PFSK-1 (cell line): ENCODE data around the gene CFAP298.

Source experiments
- POLR2AphosphoS5 ChIP-seq: IDR thresholded peaks from 2 replicates; pipeline ENCODE4 v1.6.1; 2012; ENCODE audit warnings: low read depth, mild to moderate bottlenecking, control low read depth, low read length, moderate library complexity
- SIN3A ChIP-seq: IDR thresholded peaks from 2 replicates; pipeline ENCODE4 v1.6.1; 2012; ENCODE audit warnings: mild to moderate bottlenecking, low read length, moderate library complexity, borderline replicate concordance; ENCODE audit not compliant: insufficient read depth
- TAF1 ChIP-seq: IDR thresholded peaks from 2 replicates; pipeline ENCODE4 v1.6.1; 2012; ENCODE audit warnings: low read length, control low read depth, borderline replicate concordance; ENCODE audit not compliant: insufficient read depth
- TF ChIP-seq, protein P1 (sequence below), 2 experiments: IDR thresholded peaks; 2 replicates each; pipeline versions ENCODE4 v1.6.1 to v1.8.0; 2011 to 2012; ENCODE audit warnings: low read depth in 2 of 2, low read length in 2 of 2, control low read depth in 1 of 2, inconsistent platforms in 1 of 2, mild to moderate bottlenecking in 1 of 2, moderate library complexity in 1 of 2; ENCODE audit not compliant: insufficient read depth in 1 of 2

DNA sequence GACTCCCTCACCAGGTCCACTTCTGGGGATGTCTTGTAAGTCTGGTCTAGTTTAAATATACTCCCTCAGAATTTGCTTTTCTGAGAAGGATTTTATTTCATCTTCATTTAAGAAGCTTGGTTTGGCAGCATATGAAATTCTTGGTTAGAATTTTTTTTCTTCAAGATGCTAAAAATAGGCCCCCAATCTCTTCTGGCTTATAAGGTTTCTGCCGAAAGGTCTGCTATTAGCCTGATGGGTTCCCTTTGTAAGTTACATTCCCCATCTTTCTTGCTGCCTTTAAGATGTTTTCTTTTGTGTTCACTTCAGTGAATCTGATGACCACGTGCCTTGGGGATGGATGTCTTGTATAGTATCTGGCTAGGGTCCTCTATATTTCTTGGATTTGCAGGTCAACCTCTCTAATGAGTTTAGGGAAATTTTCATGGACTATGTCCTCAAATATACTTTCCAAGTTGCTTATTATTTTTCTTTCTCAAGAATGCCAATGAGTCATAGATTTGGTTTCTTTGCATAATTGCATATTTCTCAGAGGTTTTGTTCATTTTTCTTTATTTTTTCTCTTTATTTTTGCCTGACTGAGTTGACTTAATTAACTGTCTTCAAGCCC lies 46.2 kb downstream of the CFAP298 start:
- TF ChIP-seq TAF1 (no peak), POLR2AphosphoS5 (no peak), SIN3A (no peak)
- TF ChIP-seq, protein P1, sequence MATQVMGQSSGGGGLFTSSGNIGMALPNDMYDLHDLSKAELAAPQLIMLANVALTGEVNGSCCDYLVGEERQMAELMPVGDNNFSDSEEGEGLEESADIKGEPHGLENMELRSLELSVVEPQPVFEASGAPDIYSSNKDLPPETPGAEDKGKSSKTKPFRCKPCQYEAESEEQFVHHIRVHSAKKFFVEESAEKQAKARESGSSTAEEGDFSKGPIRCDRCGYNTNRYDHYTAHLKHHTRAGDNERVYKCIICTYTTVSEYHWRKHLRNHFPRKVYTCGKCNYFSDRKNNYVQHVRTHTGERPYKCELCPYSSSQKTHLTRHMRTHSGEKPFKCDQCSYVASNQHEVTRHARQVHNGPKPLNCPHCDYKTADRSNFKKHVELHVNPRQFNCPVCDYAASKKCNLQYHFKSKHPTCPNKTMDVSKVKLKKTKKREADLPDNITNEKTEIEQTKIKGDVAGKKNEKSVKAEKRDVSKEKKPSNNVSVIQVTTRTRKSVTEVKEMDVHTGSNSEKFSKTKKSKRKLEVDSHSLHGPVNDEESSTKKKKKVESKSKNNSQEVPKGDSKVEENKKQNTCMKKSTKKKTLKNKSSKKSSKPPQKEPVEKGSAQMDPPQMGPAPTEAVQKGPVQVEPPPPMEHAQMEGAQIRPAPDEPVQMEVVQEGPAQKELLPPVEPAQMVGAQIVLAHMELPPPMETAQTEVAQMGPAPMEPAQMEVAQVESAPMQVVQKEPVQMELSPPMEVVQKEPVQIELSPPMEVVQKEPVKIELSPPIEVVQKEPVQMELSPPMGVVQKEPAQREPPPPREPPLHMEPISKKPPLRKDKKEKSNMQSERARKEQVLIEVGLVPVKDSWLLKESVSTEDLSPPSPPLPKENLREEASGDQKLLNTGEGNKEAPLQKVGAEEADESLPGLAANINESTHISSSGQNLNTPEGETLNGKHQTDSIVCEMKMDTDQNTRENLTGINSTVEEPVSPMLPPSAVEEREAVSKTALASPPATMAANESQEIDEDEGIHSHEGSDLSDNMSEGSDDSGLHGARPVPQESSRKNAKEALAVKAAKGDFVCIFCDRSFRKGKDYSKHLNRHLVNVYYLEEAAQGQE (IDR thresholded peaks at IDR 0.05; ENCODE audit: insufficient read depth in 1 of 2, low read depth in 2 of 2, low read length in 2 of 2) = no peak
